ENCODE measurements around the gene S100A12.

Gene S100A12

DNA sequence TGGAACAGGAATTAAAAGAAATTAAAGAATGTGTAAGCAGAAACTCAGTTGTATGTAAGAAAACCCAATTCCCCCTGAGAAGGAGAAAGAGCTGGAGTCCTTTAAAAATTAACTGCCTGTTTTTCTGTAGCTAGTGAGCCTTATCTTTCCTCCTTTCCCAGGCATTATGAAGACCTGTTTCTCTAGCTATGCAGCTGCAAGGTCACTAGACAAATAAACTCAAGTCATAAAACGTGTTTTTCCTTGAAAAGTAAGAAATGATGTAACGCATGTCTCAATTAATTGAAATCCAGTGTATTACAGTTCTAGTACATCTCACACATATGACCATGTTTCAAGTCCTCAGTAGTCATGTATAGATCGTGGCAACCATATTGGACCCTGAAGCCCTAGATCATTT lies 5.3 kb downstream of the S100A12 start:
- Mint-ChIP-seq H3K36me3 (ENCODE audit: low read depth) (no peaks in the 10 kb centered on the region), H3K4me3 (no peak overlapping the region), H3K4me1 (ENCODE audit: low read depth) (peaks cover 75% of the 10 kb centered on the region), H3K27ac (no peak overlapping the region), H3K27me3 (no peaks in the 10 kb centered on the region), H3K9me3 (no peaks in the 10 kb centered on the region)
- intact Hi-C loops (cut with micrococcal nuclease), result no loop called here

DNA sequence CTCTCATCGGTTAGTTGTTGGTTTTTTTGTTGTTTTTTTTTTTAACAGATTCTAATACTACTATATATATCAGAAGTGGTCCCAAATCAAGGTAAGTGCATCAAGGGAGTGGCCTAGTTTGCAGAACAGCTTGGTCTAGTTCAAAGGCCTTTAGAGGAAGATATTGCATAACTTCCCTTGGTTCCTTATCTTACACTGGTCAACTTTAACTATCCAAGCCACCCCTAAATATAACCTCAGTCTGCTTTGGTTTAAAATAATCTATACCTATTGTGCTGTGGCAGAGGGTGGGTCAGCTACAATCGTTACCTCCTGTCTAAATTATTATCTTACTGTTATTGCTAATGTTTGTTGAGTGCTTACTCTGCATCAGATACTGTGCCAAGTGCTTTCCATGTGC lies 6.9 kb downstream of the S100A12 start:
- intact Hi-C loops (cut with micrococcal nuclease), result no loop called here

GRCh38 chr1:153367090-153367489 lies 8.3 kb downstream of the S100A12 start:
- intact Hi-C loops (cut with micrococcal nuclease), result no loop called here

More for the DNA sequence above, 6.9 kb downstream of the S100A12 start:
- H3K4me3 Mint-ChIP-seq, result no peak overlapping the region
- H3K36me3 Mint-ChIP-seq (ENCODE audit: low read depth), result no peaks in the 10 kb centered on the region
- H3K4me1 Mint-ChIP-seq (ENCODE audit: low read depth), result peaks cover 77% of the 10 kb centered on the region
- no peaks in the 10 kb centered on the region for H3K27me3 Mint-ChIP-seq
- H3K27ac Mint-ChIP-seq, result no peak overlapping the region
- H3K9me3 Mint-ChIP-seq, result no peaks in the 10 kb centered on the region

GRCh38 chr1:153366261-153366660 lies 9.2 kb downstream of the S100A12 start:
- H3K4me3 Mint-ChIP-seq, result no peak overlapping the region
- H3K4me1 Mint-ChIP-seq (ENCODE audit: low read depth), result peaks cover 85% of the 10 kb centered on the region
- H3K27ac Mint-ChIP-seq, result peak overlapping the region; percentile 23
- H3K9me3 Mint-ChIP-seq, result no peaks in the 10 kb centered on the region
- intact Hi-C loops (cut with micrococcal nuclease), result no loop called here
- H3K27me3 Mint-ChIP-seq, result no peaks in the 10 kb centered on the region
- peaks cover 2% of the 10 kb centered on the region for H3K36me3 Mint-ChIP-seq (ENCODE audit: low read depth)

More at GRCh38 chr1:153367090-153367489, 8.3 kb downstream of the S100A12 start:
- Mint-ChIP-seq H3K36me3 (ENCODE audit: low read depth) (no peaks in the 10 kb centered on the region), H3K9me3 (no peaks in the 10 kb centered on the region), H3K4me3 (no peak overlapping the region), H3K27me3 (no peaks in the 10 kb centered on the region), H3K4me1 (ENCODE audit: low read depth) (peaks cover 85% of the 10 kb centered on the region), H3K27ac (peak overlapping the region; percentile 30)

- peaks cover 8% of the 10 kb centered on the region for H3K36me3 Mint-ChIP-seq (ENCODE audit: low read depth)
- no peaks in the 10 kb centered on the region for H3K9me3 Mint-ChIP-seq
- intact Hi-C loops (cut with micrococcal nuclease), result no loop called here
- no peak overlapping the region for H3K4me3 Mint-ChIP-seq
- no peaks in the 10 kb centered on the region for H3K27me3 Mint-ChIP-seq
- H3K4me1 Mint-ChIP-seq (ENCODE audit: low read depth), result peaks cover 88% of the 10 kb centered on the region
- H3K27ac Mint-ChIP-seq, result peak overlapping the region; percentile 23
Measured at GRCh38 chr1:153365696-153366095, 9.7 kb downstream of the S100A12 start.

GRCh38 chr1:153364766-153365666 lies 10.4 kb downstream of the S100A12 start:
- intact Hi-C loops (cut with micrococcal nuclease), result no loop called here
- Mint-ChIP-seq H3K36me3 (ENCODE audit: low read depth) (peaks cover 11% of the 10 kb centered on the region), H3K9me3 (no peaks in the 10 kb centered on the region), H3K4me1 (ENCODE audit: low read depth) (peaks cover 95% of the 10 kb centered on the region), H3K27ac (peak overlapping the region; percentile 31), H3K27me3 (no peaks in the 10 kb centered on the region), H3K4me3 (no peak overlapping the region)

- Mint-ChIP-seq H3K27ac (peak overlapping the region; percentile 31), H3K9me3 (no peaks in the 10 kb centered on the region), H3K27me3 (no peaks in the 10 kb centered on the region), H3K4me3 (no peak overlapping the region), H3K4me1 (ENCODE audit: low read depth) (peaks cover 93% of the 10 kb centered on the region), H3K36me3 (ENCODE audit: low read depth) (peaks cover 11% of the 10 kb centered on the region)
- intact Hi-C loops (cut with micrococcal nuclease), result no loop called here
Measured at GRCh38 chr1:153364156-153364555, 11.3 kb downstream of the S100A12 start.

GRCh38 chr1:153363641-153364040 lies 11.8 kb downstream of the S100A12 start:
- H3K4me1 Mint-ChIP-seq (ENCODE audit: low read depth), result peaks cover 94% of the 10 kb centered on the region
- H3K9me3 Mint-ChIP-seq, result no peaks in the 10 kb centered on the region
- H3K4me3 Mint-ChIP-seq, result no peak overlapping the region
- H3K27ac Mint-ChIP-seq, result peak overlapping the region; percentile 3
- intact Hi-C loops (cut with micrococcal nuclease), result no loop called here
- H3K27me3 Mint-ChIP-seq, result no peaks in the 10 kb centered on the region
- peaks cover 11% of the 10 kb centered on the region for H3K36me3 Mint-ChIP-seq (ENCODE audit: low read depth)

- Mint-ChIP-seq H3K4me3 (no peak overlapping the region), H3K4me1 (ENCODE audit: low read depth) (peaks cover 97% of the 10 kb centered on the region), H3K27me3 (no peaks in the 10 kb centered on the region), H3K9me3 (no peaks in the 10 kb centered on the region), H3K36me3 (ENCODE audit: low read depth) (peaks cover 18% of the 10 kb centered on the region), H3K27ac (peak overlapping the region; percentile 94)
- intact Hi-C loops (cut with micrococcal nuclease), result no loop called here
Measured at GRCh38 chr1:153362187-153362775, 13.1 kb downstream of the S100A12 start.

DNA sequence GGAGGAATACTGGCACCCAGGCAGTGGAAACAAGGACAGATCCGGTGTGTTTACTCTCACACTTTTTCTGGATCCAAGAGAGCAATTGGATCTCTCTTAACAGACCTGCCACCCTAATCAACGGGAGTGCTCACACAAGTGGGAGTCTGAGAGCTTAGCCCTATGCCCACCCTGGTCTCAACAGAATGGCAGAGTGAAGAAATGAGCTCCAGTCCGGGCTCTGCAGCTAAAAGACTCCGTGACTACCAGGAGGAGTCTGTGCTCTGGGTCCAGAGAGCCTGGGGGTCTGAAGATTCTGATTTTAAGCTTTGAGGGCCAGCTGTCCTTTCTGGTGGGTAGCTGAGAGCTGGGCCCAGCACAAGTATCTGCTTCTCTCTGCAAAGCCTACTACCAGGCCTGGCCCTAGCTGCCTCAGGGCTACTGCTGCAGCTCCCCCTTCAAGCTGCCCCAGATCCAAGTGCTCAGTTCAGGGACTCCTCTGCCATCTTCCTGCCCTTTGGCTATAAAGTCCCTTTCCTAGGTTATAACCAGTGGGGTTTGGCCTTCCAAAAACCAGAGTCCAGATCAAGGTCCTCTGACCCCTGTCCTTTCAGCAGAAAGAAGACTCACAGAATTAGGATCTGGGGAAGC lies 13.8 kb downstream of the S100A12 start:
- Mint-ChIP-seq H3K27ac (peak overlapping the region; percentile 94), H3K9me3 (no peaks in the 10 kb centered on the region), H3K4me1 (ENCODE audit: low read depth) (peaks cover 97% of the 10 kb centered on the region), H3K36me3 (ENCODE audit: low read depth) (peaks cover 18% of the 10 kb centered on the region), H3K27me3 (no peaks in the 10 kb centered on the region), H3K4me3 (no peak overlapping the region)
- intact Hi-C loops (cut with micrococcal nuclease), result no loop called here

- intact Hi-C loops (cut with micrococcal nuclease), result no loop called here
- Mint-ChIP-seq H3K27ac (peak overlapping the region; percentile 94), H3K27me3 (no peaks in the 10 kb centered on the region), H3K4me3 (no peak overlapping the region), H3K36me3 (ENCODE audit: low read depth) (peaks cover 18% of the 10 kb centered on the region), H3K9me3 (no peaks in the 10 kb centered on the region), H3K4me1 (ENCODE audit: low read depth) (peaks cover 96% of the 10 kb centered on the region)
Measured at GRCh38 chr1:153360592-153361479, 14.6 kb downstream of the S100A12 start.

DNA sequence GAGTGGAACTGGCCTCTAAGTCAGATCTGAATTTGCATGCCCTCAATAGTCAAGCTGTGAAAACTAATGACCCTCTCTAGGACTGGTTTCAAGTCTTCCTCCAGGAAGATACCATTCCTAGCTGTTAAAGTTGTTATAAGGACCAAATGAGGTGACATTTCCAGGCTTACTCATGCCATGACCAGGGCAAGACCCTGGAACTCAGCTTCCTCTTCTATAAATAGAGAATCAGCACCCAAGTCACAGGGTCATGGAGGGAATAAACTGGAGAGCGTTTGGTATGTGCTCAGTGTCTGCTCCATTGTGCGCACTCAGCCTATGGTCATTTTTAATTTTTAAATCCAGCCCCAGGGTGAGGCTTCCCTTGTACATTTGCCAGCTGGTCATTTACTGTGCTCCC lies 15.2 kb downstream of the S100A12 start:
- intact Hi-C loops (cut with micrococcal nuclease), result no loop called here
- Mint-ChIP-seq H3K4me1 (ENCODE audit: low read depth) (peaks cover 90% of the 10 kb centered on the region), H3K36me3 (ENCODE audit: low read depth) (peaks cover 18% of the 10 kb centered on the region), H3K27ac (peak overlapping the region; percentile 94), H3K27me3 (no peaks in the 10 kb centered on the region), H3K4me3 (peak overlapping the region; percentile 52), H3K9me3 (no peaks in the 10 kb centered on the region)

DNA sequence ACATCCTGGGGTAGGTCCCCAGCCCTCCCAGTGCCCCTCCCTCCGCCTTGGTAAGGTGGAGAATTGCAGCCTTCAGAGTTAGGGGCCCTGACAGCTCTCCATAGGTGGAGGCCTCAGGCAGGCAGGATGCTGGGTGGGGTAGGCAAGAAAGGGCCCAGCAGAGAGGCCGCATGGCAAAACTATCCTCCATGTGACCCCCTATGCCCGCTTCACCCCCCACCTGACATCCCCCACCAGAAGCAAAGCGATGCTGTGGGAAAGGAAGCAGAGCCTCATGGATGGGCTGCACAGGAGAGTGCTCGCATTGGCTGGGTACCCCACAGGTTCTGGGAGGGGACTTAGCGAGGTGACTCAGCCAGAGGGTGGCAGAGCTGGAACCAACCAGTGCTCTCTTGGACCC lies 16.2 kb downstream of the S100A12 start:
- no peaks in the 10 kb centered on the region for H3K9me3 Mint-ChIP-seq
- H3K27me3 Mint-ChIP-seq, result no peaks in the 10 kb centered on the region
- peaks cover 80% of the 10 kb centered on the region for H3K4me1 Mint-ChIP-seq (ENCODE audit: low read depth)
- peaks cover 18% of the 10 kb centered on the region for H3K36me3 Mint-ChIP-seq (ENCODE audit: low read depth)
- intact Hi-C loops (cut with micrococcal nuclease), result loop anchor here (2.0 to 5.0 kb wide), 2 partner anchors 28 to 208 kb away; partner anchors contain the start of gene S100A2
- peak overlapping the region; percentile 81 for H3K4me3 Mint-ChIP-seq
- H3K27ac Mint-ChIP-seq, result peak overlapping the region; percentile 94

All from dendritic cell treated with granulocyte-macrophage colony-stimulating factor and Interleukin-4, amounts not matched to agents 40 ng/mL and 50 ng/mL, for 4 days (primary cell).